SK-N-MC (cell line): ENCODE measurements around the gene OCA2.

Experiments used
- DNase-seq: peaks from one replicate; pipeline ENCODE4 v3.0.0-alpha.2; 2011; ENCODE audit warnings: low read depth, low spot score
- H3K27ac ChIP-seq: fragments of 200-600 bp; sonication (generic); 2 replicates; pipeline ENCODE4 v1.5.1; 2016; ENCODE audit warnings: mixed run types
- H3K36me3 ChIP-seq: fragments of 200-600 bp; sonication (generic); 2 replicates; pipeline ENCODE4 v1.6.1; 2017; ENCODE audit warnings: antibody characterized with exemption, low read length, mixed read lengths; ENCODE audit not compliant: insufficient read depth
- H3K4me3 ChIP-seq: fragments of 200-600 bp; sonication (generic); 2 replicates; pipeline ENCODE4 v1.5.1; 2016
- H3K9ac ChIP-seq: fragments of 200-600 bp; sonication (generic); 2 replicates; pipeline ENCODE4 v1.8.0; 2017; ENCODE audit warnings: mixed run types, mixed read lengths; ENCODE audit not compliant: insufficient read length
- H3K9me3 ChIP-seq: fragments of 200-600 bp; sonication (generic); 2 replicates; pipeline ENCODE4 v1.6.1; 2017; ENCODE audit warnings: low read depth, mild to moderate bottlenecking, antibody characterized with exemption, low read length, moderate library complexity, mixed read lengths
- EZH2 ChIP-seq: fragments of 200-600 bp; sonication (generic); IDR thresholded peaks from one replicate; pipeline ENCODE4 v1.6.1; 2017; ENCODE audit warnings: antibody characterized with exemption
- FOXP2 ChIP-seq: optimal IDR thresholded peaks from 2 replicates; pipeline ENCODE3; 2011; ENCODE audit warnings: mild to moderate bottlenecking, moderate library complexity; ENCODE audit not compliant: insufficient read depth; ENCODE audit errors: extremely low read length, control extremely low read depth
- POLR2AphosphoS5 ChIP-seq: IDR thresholded peaks from 2 replicates; pipeline ENCODE4 v1.6.1; 2012; ENCODE audit warnings: mild to moderate bottlenecking, low read depth, low read length, borderline replicate concordance

Gene OCA2

DNA sequence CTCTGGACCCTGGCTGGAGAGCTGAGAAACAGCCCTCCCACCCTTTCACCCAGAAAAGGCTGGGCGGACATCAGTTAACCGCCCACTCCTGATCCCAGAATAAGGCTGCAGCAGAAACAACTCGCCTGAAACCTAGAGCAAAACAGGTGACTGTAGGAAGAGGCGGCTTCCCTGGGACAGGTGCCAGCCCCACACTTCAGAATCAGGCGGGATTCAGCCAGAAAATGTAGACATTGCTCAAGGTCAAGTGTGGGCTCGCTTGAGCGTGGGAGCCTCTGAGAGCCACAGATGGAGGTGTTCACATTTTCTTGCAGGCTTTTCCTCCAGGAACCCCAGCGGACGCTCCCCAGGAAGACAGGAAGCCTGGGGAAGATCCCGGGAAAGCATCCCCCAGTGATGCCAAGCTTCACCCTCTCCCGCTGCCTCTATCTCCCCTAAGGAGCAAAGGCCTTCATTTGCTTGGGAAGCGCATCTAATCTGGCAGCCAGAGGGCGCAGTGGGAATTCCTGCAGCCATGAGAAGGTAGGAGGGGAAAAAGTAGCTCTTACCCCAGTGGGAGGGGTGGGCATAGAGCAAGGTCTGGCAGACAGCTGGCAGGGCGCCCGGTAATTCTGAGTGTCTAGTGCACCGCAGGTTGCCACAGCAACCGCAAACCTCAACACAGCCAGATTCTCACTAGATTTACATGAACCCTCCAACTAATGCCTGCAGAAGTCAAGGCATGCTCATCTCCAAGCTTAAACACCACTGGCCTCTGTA lies 77.7 kb downstream of the OCA2 start:
- H3K27ac ChIP-seq: no peak overlapping the region
- DNase-seq: peak; percentile 84
- no peaks in the 10 kb centered on the region for H3K36me3 ChIP-seq
- no peaks in the 10 kb centered on the region for H3K9me3 ChIP-seq
- TF ChIP-seq EZH2: no peak
- no peak overlapping the region for H3K9ac ChIP-seq
- H3K4me3 ChIP-seq: no peak overlapping the region

DNA sequence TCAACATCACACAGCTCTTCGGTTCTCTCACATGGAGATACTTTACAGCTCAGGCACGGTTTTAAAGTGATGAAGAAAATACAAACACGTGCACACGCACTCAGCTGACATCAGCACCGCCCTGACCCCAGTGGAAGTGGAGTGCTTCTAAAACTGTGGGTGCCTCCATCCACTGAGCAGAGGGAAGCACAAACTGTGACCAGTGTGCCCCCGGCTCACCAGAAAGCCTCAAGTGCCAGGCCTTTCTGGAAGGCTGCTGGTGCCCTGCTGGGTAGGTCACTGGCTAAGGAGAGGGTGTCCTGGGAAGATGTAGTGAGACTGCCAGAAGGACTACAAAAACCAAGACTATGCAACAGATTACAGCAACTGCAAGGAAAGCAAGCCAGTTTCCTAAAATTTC lies 78.5 kb downstream of the OCA2 start:
- Histone ChIP-seq H3K36me3 (no peaks in the 10 kb centered on the region), H3K27ac (no peak overlapping the region), H3K9ac (no peak overlapping the region), H3K4me3 (no peak overlapping the region), H3K9me3 (no peaks in the 10 kb centered on the region)
- no peak for DNase-seq
- TF ChIP-seq FOXP2 (no peak), EZH2 (no peak), POLR2AphosphoS5 (no peak)

GRCh38 chr15:28019594-28020309 lies 79.4 kb downstream of the OCA2 start:
- DNase-seq: no peak
- Histone ChIP-seq H3K36me3 (no peaks in the 10 kb centered on the region), H3K9me3 (no peaks in the 10 kb centered on the region), H3K4me3 (no peak overlapping the region), H3K27ac (no peak overlapping the region), H3K9ac (no peak overlapping the region)
- TF ChIP-seq EZH2: no peak

GRCh38 chr15:28018291-28019044 lies 80.6 kb downstream of the OCA2 start:
- H3K36me3 ChIP-seq: no peaks in the 10 kb centered on the region
- no peak overlapping the region for H3K9ac ChIP-seq
- no peak for DNase-seq
- no peak for TF ChIP-seq POLR2AphosphoS5
- no peak for TF ChIP-seq FOXP2
- no peak for TF ChIP-seq EZH2
- H3K27ac ChIP-seq: no peak overlapping the region
- H3K4me3 ChIP-seq: no peak overlapping the region
- H3K9me3 ChIP-seq: no peaks in the 10 kb centered on the region

DNA sequence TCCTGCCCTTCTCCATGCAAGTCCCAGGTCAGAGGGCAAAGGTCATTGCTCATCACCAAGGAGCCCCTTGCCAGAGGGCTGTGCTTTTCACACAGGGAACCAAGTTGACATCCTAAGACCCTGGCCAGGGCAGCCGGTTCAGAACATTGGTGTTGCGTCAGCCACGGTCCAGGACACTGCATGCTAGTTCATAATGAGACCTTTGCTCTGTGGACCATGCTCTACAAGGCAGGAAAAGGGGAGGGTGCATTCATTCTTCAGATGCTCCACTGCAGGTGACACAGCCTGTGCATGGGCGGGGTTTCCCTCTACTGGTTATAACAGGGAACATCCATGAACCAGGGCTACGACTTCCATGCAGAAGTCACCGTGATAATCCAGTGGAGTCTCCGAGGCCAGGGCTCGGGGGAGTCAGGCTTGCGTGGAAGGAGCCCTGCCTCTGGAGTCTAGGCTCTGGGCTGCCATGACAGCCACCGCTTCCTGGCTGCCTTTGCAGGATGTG lies 81.6 kb downstream of the OCA2 start:
- Histone ChIP-seq H3K9ac (no peak overlapping the region), H3K9me3 (no peaks in the 10 kb centered on the region), H3K4me3 (no peak overlapping the region), H3K36me3 (no peaks in the 10 kb centered on the region), H3K27ac (no peak overlapping the region)
- no peak for TF ChIP-seq EZH2
- DNase-seq: no peak

- Histone ChIP-seq H3K36me3 (no peaks in the 10 kb centered on the region), H3K9ac (no peak overlapping the region), H3K9me3 (no peaks in the 10 kb centered on the region), H3K4me3 (no peak overlapping the region), H3K27ac (no peak overlapping the region)
- no peak for DNase-seq
- TF ChIP-seq FOXP2 (no peak), EZH2 (no peak), POLR2AphosphoS5 (no peak)
Observed at GRCh38 chr15:28015855-28016254, 83.3 kb downstream of the OCA2 start.

DNA sequence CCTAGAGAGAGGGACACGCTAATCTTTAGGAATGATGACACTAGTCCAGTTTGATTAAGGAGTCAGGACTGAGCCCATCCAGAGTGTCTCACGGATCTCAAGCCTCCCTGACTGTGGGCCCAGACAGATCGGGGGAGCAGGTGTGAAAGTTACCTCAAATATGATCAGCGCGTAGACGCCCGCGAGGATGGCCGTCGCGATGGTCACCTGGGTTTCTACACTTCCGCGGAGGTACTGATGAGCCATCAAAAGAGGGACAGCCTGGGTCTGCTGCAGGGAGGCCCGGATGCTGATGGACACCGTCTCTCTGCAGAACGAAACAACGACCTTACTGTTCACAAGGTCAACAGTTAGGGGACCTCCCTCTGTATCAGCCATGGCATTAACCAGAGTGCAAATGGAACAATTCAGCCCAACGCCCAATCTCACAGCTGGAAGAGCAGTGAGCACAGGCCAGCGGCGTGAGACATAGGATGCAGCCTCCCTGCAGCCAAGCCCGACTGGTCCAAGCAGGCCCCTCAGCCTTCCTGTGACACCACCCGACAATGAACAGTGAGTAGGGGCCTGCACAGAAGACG lies 84.4 kb downstream of the OCA2 start:
- DNase-seq: no peak
- no peaks in the 10 kb centered on the region for H3K9me3 ChIP-seq
- no peak overlapping the region for H3K4me3 ChIP-seq
- H3K27ac ChIP-seq: no peak overlapping the region
- H3K36me3 ChIP-seq: no peaks in the 10 kb centered on the region
- TF ChIP-seq POLR2AphosphoS5: no peak
- TF ChIP-seq FOXP2: no peak
- no peak for TF ChIP-seq EZH2
- no peak overlapping the region for H3K9ac ChIP-seq

- no peaks in the 10 kb centered on the region for H3K36me3 ChIP-seq
- H3K9me3 ChIP-seq: no peaks in the 10 kb centered on the region
- DNase-seq: no peak
- H3K4me3 ChIP-seq: no peak overlapping the region
- H3K9ac ChIP-seq: no peak overlapping the region
- TF ChIP-seq POLR2AphosphoS5 (no peak), EZH2 (no peak), FOXP2 (no peak)
- no peak overlapping the region for H3K27ac ChIP-seq
Observed at GRCh38 chr15:28013976-28014375, 85.1 kb downstream of the OCA2 start.
